ENCODE data around the gene BANP.
"Not testable (repeated sequence)": the region's sequence is repeated elsewhere in the genome, so short reads cannot be mapped to it uniquely, and the experiment has no call there.

Gene BANP

DNA sequence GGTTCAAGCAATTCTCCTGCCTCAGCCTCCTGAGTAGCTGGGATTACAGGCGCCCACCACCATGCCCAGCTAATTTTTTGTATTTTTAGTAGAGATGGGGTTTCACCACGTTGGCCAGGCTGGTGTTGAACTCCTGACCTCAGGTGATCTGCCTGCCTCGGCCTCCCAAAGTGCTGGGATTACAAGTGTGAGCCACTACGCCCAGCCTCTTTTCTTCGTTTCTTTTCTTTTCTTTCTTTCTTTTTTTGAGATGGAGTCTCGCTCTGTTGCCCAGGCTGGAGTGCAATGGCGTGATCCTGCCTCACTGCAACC, 14.0 kb upstream of the BANP start:
- H3K4me3 Mint-ChIP-seq; DNase-seq (ENCODE audit: low spot score in 2 of 2); H3K27ac Mint-ChIP-seq; ATAC-seq; H3K36me3 Mint-ChIP-seq; H3K9me3 Mint-ChIP-seq; H3K4me1 Mint-ChIP-seq: not testable (repeated sequence)

DNA sequence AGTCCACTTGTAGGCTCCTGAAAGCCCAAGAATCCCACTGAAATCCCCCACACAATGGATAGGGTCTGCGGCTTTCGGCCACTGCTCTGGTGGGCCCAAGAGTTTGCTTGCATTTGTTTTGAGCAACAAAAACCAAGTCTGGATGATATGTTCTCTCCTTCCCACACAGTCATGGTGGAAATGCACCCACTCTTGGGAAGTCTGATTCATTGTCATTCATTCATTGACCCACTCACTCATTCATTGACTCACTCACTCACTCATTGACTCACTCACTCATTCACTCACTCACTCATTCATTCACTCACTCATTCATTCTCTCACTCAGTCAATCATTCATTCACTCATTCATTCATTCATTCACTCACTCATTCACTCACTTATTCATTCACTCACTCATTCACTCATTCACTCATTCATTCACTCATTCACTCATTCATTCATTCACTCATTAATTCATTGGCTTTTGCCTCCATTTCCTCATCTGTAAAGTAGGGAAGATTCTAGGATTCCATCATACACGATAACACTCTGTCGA, 12.8 kb upstream of the BANP start:
- Mint-ChIP-seq H3K4me1 (peaks cover 6% of the 10 kb centered on the region), H3K4me3 (no peak overlapping the region), H3K27ac (no peak overlapping the region), H3K9me3 (peaks cover 4% of the 10 kb centered on the region), H3K36me3 (no peaks in the 10 kb centered on the region)
- peak; percentile 65 for ATAC-seq
- DNase-seq (ENCODE audit: low spot score in 2 of 2): no peak

DNA sequence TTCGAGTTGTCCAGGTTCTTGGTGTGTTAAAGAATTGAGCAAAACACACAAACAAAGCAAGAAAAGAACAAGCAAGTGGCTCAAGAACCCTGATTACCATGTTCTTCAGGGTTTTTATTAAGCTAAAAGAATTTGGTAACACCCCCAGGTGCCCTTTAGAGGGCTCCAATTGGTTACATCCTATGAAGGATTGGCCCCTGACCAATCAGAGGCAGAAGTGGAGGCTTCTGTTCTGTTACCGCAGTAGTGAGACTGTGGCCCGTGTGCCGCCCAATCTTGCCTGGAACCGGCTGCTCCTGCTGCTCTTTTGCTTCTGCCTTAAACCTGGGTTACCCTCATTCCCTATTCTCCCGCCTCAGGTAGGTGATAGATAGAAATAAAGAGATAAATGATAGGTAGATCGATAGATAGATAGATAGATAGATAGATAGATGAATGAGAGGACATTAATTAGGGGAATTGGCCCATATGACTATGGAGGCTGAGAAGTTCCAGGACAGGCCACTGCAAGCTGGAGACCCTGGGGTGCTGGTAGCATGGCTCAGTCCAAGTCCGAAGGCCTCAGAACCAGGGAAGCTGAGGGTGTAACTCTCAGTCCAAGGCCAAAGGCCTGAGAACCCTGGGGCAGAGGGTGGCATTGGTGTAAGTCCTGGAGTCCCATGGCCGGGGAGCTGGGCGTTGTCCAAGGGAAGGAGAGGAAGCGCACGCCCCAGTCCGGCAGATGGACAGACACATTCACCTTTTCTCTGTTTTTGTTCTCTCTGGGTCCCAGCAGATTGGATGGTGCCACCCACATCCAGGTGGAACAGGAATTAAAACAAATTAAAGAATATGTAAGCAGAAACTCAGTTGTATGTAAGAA, 11.4 kb upstream of the BANP start:
- no peaks in the 10 kb centered on the region for H3K36me3 Mint-ChIP-seq
- H3K4me1 Mint-ChIP-seq: peaks cover 6% of the 10 kb centered on the region
- H3K27ac Mint-ChIP-seq: no peak overlapping the region
- DNase-seq (ENCODE audit: low spot score in 2 of 2): no peak
- peaks cover 4% of the 10 kb centered on the region for H3K9me3 Mint-ChIP-seq
- H3K4me3 Mint-ChIP-seq: no peak overlapping the region
- no peak for ATAC-seq

DNA sequence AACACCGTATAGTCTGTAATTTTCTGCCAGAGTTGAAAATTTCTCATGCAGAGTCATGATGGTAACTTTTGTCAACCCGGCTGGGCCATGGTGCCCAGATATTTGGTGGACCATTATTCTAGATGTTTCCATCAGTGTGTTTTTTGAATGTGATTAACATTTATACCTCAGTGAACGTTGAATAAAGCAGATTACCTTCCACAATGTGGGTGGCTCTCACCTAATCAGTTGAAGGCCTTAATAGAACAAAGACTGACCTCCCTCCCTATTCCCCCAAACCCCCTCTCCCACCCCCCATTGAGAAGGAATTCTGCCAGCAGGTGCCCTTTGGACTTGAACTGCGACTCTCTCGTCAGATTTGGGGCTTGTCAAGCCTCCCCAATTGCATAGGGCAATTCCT, 8.6 kb upstream of the BANP start:
- H3K4me3 Mint-ChIP-seq: no peak overlapping the region
- DNase-seq (ENCODE audit: low spot score in 2 of 2) (no peak), ATAC-seq (no peak)
- peaks cover 4% of the 10 kb centered on the region for H3K9me3 Mint-ChIP-seq
- H3K36me3 Mint-ChIP-seq: no peaks in the 10 kb centered on the region
- H3K4me1 Mint-ChIP-seq: peaks cover 7% of the 10 kb centered on the region
- H3K27ac Mint-ChIP-seq: no peak overlapping the region

DNA sequence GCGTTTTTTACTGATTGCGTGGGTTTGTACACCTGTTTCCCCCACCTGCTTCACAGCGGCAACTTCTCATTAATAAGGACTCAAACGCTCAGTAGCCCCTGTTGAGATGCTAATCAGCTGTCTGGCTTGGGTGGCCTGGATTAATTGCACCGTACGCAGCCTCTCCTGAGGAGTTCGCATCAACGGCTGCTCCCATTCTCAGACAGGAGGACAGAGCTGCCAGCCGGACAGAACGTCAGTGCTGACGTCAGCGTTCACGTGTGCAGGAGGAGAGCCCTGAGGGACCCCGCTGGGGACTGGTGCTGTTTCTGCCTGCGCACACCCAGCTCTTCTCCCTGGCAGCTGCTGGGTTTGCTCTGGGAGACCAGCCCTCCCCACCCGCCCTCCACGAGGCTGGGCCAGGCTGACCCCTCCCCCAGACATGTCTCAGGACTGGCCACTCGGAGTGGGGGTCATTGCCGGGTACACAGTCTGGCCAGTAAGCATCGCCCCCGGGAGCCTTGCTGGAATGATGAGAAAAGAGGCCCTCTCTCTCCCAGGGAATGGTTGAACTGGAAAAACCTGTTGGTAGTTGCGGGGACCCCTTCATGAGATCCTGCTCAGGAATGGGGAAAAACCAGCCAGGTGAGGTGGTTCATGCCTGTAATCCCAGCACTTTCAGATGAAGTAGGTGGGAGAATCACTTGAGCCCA, 5.7 kb upstream of the BANP start:
- Mint-ChIP-seq H3K4me1 (peaks cover 6% of the 10 kb centered on the region), H3K9me3 (no peaks in the 10 kb centered on the region), H3K27ac (no peak overlapping the region), H3K36me3 (peaks cover 3% of the 10 kb centered on the region), H3K4me3 (no peak overlapping the region)
- no peak for DNase-seq (ENCODE audit: low spot score in 2 of 2)
- peak; percentile 56 for ATAC-seq

DNA sequence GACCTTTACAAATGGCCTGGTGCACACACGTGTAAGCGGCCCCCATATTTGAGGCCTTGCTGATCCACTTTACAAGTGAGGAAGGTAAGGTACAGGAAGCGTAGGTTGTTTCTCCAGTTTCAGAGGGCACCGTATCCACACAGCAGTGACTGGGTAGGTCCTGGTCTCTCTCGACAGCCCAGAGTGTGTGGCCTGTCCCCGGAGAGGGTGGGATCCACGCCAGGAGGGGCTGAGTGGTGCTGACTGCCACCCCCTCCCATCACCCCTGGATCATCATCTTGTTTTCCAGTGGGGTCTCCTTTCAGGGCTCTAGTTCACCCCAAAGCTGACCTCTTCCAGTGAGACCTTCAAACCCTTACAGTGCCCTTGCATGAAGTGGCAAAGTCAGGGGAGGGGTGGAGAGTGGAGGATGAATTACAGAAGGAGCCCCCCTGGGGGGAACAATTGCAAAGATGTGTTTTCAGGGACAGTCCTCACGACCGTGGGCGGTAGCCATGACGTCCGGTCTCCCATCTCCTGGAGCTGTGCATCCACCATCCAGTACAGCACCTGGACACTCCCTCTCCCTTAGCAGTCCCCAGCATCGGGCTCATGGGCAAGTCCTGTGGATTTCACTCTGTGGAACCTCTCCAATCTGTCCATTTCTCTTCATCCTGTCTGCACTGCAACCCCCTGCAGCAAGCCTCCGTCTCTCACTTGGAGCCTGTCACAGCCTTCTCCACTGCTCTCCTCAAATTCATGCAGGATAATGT, 4.5 kb upstream of the BANP start:
- DNase-seq (ENCODE audit: low spot score in 2 of 2): no peak
- H3K36me3 Mint-ChIP-seq: peaks cover 12% of the 10 kb centered on the region
- no peaks in the 10 kb centered on the region for H3K9me3 Mint-ChIP-seq
- no peak for ATAC-seq
- no peak overlapping the region for H3K27ac Mint-ChIP-seq
- no peak overlapping the region for H3K4me3 Mint-ChIP-seq
- peaks cover 11% of the 10 kb centered on the region for H3K4me1 Mint-ChIP-seq

DNA sequence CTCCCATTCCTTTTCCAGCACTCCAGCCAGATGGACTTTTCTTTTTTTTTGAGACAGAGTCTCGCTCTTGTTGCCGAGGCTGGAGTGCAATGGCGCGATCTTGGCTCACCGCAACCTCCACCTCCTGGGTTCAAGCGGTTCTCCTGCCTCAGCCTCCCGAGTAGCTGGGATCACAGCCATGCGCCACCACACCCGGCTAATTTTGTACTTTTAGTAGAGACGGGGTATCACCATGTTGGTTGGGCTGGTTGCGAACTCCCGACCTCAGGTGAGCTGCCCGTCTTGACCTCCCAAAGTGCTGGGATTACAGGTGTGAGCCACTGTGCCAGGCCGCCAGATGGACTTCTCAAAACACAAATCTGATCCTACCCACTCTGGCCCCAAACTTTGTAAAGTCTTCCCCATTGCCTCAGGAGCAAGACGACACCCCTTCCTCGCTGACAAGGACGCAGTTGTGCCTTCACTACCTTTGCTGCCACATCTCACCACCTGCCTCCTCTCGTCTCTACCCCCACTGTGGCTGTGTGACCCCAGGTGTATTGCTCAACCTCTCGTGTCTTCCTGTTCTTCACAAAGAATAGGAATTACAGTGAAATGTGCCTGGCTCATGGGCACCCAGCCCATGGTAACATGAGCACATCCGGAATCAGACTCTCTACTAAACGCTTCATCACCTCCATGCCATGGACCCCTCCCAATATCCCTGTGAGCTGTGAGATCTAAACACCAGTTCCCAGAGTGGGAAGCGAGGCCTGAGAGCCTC, 3.7 kb upstream of the BANP start:
- Mint-ChIP-seq H3K36me3 (peaks cover 20% of the 10 kb centered on the region), H3K4me1 (peaks cover 17% of the 10 kb centered on the region), H3K9me3 (no peaks in the 10 kb centered on the region), H3K27ac (peak overlapping the region; percentile 72), H3K4me3 (peak overlapping the region; percentile 36)
- ATAC-seq: no peak
- no peak for DNase-seq (ENCODE audit: low spot score in 2 of 2)

DNA sequence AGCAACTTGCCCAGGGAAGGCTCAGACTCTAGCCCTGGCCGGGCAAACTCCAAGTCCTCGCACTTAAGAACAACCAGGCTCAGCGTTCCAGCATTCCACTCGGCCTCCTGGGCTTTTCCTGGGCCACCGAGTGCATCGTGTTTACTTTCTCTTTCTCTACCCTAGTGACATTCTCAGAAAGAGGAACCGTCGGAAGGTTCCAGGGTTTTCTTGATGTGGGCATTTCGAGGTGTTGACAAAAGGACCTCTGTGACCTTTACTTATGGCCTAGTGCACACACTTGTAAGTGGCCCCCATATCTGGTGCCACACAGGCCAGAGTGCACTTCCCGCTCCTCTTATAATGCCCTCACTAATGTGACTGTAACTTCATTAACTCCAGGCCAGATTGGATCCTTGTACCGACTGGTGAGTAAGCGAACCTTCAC, 3.1 kb upstream of the BANP start:
- peak overlapping the region; percentile 72 for H3K27ac Mint-ChIP-seq
- ATAC-seq: no peak
- no peaks in the 10 kb centered on the region for H3K9me3 Mint-ChIP-seq
- peaks cover 26% of the 10 kb centered on the region for H3K36me3 Mint-ChIP-seq
- peaks cover 17% of the 10 kb centered on the region for H3K4me1 Mint-ChIP-seq
- no peak for DNase-seq (ENCODE audit: low spot score in 2 of 2)
- peak overlapping the region; percentile 36 for H3K4me3 Mint-ChIP-seq

DNA sequence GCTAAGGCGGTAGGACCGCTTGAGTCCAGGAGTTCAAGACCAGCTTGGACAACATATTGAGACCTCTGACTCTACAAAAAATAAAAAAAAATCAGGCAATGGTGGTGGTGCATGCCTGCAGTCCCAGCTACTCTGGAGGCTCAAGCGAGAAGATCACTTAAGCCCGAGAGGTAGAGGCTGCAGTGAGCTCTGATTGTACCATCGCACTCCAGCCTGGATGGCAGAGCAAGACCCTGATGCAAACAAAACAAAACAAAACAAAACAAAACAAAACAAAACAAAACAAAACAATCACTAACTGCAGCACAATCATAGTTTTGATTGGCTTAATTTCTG, 2.5 kb upstream of the BANP start:
- ATAC-seq (no peak), DNase-seq (ENCODE audit: low spot score in 2 of 2) (no peak)
- Mint-ChIP-seq H3K4me1 (peaks cover 23% of the 10 kb centered on the region), H3K4me3 (peak overlapping the region; percentile 8), H3K36me3 (peaks cover 31% of the 10 kb centered on the region), H3K27ac (no peak overlapping the region), H3K9me3 (no peaks in the 10 kb centered on the region)

DNA sequence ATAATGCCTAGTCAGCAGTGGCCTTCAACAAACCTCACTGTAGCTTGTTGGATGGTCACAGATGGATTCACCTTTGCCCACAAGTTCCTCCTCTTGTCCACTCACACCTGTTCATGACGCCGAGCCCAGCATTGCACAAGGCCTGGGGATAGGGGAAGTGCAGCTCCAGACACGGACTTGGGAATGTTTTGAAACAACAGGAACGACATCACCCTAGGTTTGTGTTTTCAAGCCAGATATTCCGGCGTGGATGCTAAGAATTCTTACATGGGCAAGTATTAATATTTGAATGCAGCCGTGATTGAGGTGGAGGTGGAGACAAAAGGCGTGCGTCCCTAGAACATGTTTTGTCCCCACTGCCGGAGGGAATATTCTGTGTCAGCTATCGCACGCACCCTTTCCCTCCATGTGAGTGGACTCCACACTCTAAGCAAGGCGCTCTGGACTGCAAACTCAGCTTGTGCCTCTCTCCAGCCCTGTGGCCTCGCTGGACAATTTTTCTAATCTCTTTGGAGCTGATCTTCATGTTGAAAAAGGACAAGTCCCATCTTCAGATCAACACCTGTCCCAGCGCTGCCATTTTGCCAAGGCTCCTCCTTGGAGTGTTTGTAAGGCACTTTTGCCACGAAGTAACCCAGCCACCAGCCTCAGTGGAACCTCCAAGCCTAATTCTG, 2.0 kb upstream of the BANP start:
- H3K9me3 Mint-ChIP-seq: no peaks in the 10 kb centered on the region
- peaks cover 28% of the 10 kb centered on the region for H3K4me1 Mint-ChIP-seq
- ATAC-seq (no peak), DNase-seq (ENCODE audit: low spot score in 2 of 2) (no peak)
- peaks cover 36% of the 10 kb centered on the region for H3K36me3 Mint-ChIP-seq
- no peak overlapping the region for H3K27ac Mint-ChIP-seq
- H3K4me3 Mint-ChIP-seq: peak overlapping the region; percentile 8

DNA sequence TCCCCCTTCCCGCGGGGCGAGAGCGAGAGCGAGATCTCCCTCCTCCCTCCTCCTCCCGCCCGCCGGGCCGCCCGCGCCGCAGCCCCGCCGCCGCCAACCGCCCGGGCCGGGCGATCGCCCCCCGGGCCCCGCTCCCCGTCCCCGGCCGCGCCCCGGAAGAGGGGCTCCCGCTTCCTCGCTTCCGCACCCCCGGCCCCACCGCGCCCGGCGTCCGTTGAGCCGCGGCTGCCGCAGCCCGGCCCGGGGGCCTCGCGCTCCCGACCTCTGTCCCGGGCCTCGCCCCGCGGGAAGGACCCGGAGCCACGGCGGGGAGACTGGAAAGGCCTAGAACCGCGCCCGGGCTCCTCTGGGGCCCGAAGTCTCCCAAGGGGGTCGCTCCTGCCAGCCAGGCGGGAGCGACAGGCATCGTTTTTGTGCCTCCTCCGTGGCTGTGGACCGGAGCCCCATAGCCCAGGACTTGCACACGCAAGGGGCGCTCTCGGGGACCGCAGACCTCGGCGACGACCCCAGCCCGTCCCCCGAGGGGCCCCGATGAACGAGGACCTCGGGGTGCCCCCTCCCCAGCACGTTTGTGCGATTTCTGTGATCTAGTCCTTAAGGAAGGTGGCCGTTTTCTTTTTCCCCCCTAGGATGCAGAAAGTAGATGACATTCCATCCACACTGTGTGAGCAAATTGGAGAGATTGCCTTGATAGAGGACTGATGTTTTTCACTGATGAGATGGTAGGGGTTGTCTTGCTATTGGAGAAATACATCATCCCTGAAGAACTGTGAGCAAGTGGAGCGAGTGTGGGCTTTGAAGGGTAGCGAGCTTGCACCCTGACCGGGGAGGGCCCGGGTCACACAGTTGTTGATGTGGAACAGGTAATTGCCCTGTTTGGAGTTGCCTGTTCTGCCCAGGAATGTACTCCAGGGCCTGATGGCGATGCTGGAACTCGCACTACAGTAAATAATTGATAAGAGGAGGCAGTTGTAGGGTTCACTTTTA, 611 bp downstream of the BANP start:
- Mint-ChIP-seq H3K4me1 (peaks cover 52% of the 10 kb centered on the region), H3K27ac (peak overlapping the region; percentile 99), H3K36me3 (peaks cover 54% of the 10 kb centered on the region), H3K4me3 (peak overlapping the region; percentile 96), H3K9me3 (no peaks in the 10 kb centered on the region)
- DNase-seq (ENCODE audit: low spot score in 2 of 2): no peak
- no peak for ATAC-seq

DNA sequence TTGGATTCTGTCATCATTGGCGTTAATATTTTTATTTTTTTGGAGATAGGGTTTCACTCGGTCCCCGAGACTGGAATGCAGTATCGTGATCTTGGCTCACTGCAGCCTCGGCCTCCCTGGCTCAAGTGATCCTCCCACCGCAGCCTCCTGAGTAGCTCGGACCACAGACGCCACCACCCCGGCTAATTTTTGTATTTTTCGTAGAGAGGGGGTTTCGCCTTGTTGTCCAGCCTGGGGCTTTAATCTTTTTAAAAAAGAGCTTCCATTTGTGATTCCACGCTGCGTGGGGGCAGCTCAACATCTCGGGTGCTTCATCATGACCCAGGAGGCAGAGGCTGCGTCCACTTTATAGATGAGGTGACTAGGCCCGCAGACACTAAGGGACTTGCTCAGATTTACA, 1.5 kb downstream of the BANP start:
- DNase-seq (ENCODE audit: low spot score in 2 of 2): no peak
- Mint-ChIP-seq H3K36me3 (peaks cover 62% of the 10 kb centered on the region), H3K27ac (peak overlapping the region; percentile 99), H3K4me1 (peaks cover 59% of the 10 kb centered on the region), H3K9me3 (no peaks in the 10 kb centered on the region), H3K4me3 (peak overlapping the region; percentile 96)
- no peak for ATAC-seq

DNA sequence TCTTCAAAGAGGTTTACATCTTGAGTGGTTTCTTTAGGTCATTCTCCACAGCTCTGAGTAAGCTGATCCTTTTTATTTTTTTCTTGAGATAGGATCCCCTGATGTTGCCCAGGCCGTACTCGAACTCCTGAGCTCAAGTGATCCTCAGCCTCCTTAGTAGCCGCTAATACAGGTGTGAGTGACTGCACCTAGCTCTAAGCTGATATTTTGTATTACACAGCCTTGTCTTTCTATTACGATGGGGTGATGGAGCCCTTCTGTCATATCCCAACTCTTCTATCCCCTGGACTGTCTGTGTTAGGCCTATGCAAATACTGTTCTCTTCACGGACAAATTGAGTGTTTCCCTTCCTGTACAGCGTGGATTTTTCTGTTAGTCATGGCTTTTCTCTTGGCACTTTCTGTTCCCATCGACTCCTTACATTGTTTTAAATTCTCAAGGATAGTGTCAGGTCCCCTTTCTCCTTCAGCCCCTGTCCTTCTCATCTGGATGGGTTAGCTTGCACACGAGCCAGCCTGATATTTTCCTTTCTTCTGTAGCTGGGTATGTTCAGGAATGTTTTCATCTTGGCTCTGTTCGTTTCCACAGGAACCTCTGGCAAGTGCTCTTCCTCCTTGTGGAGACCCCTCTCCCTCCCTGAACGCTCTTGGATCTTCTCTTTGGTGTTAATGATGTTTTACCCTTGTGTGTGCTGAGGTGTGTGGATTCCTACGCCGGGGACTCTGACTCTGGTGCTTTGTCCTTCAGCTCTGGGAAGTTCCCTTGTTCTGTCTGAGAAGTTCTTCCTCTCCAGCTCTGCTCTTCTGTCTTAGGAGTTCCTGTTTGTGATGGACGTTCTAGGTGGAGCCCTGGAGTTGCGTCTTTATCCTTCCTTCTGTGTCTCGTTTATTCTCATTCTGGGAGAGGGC, 2.3 kb downstream of the BANP start:
- ATAC-seq (no peak), DNase-seq (ENCODE audit: low spot score in 2 of 2) (no peak)
- H3K4me3 Mint-ChIP-seq: peak overlapping the region; percentile 96
- H3K36me3 Mint-ChIP-seq: peaks cover 66% of the 10 kb centered on the region
- peak overlapping the region; percentile 99 for H3K27ac Mint-ChIP-seq
- peaks cover 61% of the 10 kb centered on the region for H3K4me1 Mint-ChIP-seq
- H3K9me3 Mint-ChIP-seq: no peaks in the 10 kb centered on the region
